K562 (cell line): Measurements from ENCODE around the gene CSF2RB. TPM values are rescaled to one million over a fixed set of nuclear protein-coding genes. Genes with fewer than 3 reads are reported as not detected.

Source experiments
- ATAC-seq: fragments of 200-7000 bp; cut with Tn5 transposase; 3 replicates; pipeline ENCODE4 v1.9.1; 2020; ENCODE audit warnings: moderate library complexity
- BruUV-seq: library from RNA; stranded (reverse); fragments of 400-500 nt; replicated peaks from 2 replicates; lab custom pipeline; 2021; lab: Mats Ljungman, UMichigan
- CTCF ChIA-PET: fragments of 300-600 bp; formaldehyde crosslinking; extraction: SDS; loops from one replicate; lab custom pipeline; 2021; ENCODE audit warnings: low intra/inter-chr PET ratio; lab: Yijun Ruan, JAX
- POLR2A ChIA-PET: fragments of 300-600, 350-650 bp; sonication (Branson Sonifier 250); formaldehyde crosslinking; extraction: SDS; loops from one replicate; lab custom pipeline; 2021; ENCODE audit warnings: antibody characterized with exemption, inconsistent platforms; lab: Yijun Ruan, JAX
- DNase-seq, 4 experiments: peaks; one replicate each; pipeline versions ENCODE4 v3.0.0 to v3.0.0-alpha.2; 2011 to 2018; ENCODE audit warnings: low spot score in 3 of 4, mixed read lengths in 3 of 4; ENCODE audit errors: extremely low read depth in 1 of 4
- FAIRE-seq: peaks from 2 replicates; lab custom pipeline; 2011; peaks lifted over from hg19 to GRCh38; lab: Jason Lieb, UNC
- H2AFZ ChIP-seq: 2 replicates; pipeline ENCODE4 v1.6.0; 2011; ENCODE audit warnings: low read depth, low read length, control low read depth, inconsistent platforms
- H3K27ac ChIP-seq: fragments of 200-600 bp; 3 replicates; pipeline ENCODE4 v1.8.0; 2011; ENCODE audit warnings: low read depth, mild to moderate bottlenecking, control low read depth, inconsistent platforms, low read length, moderate library complexity, mixed read lengths; ENCODE audit errors: extremely low read depth
- H3K27me3 ChIP-seq, 2 experiments: fragments of 300-600 bp in 1 of 2; 2 replicates in 1 of 2; 3 replicates in 1 of 2; pipeline versions ENCODE4 v1.6.0 to v1.8.0; 2011; ENCODE audit warnings: inconsistent platforms in 2 of 2, low read length in 2 of 2, mild to moderate bottlenecking in 1 of 2, mixed read lengths in 1 of 2, moderate library complexity in 1 of 2; ENCODE audit not compliant: control insufficient read depth in 2 of 2, insufficient read depth in 2 of 2
- H3K36me3 ChIP-seq: fragments of 300-600 bp; 3 replicates; pipeline ENCODE4 v1.8.0; 2011; ENCODE audit warnings: mild to moderate bottlenecking, low read length, inconsistent platforms; ENCODE audit not compliant: control insufficient read depth, insufficient read depth
- H3K4me1 ChIP-seq, 2 experiments: fragments of 200-600 bp in 1 of 2; replicated peaks in 1 of 2; 2 replicates in 1 of 2; 3 replicates in 1 of 2; pipeline versions ENCODE4 v1.5.1 to v1.8.0; 2011; ENCODE audit warnings: inconsistent platforms in 2 of 2, low read length in 2 of 2, mild to moderate bottlenecking in 1 of 2, mixed read lengths in 1 of 2, moderate library complexity in 1 of 2; ENCODE audit not compliant: control insufficient read depth in 2 of 2, insufficient read depth in 2 of 2
- H3K4me2 ChIP-seq: 2 replicates; pipeline ENCODE4 v1.6.1; 2011; ENCODE audit warnings: low read length, control low read depth, inconsistent platforms, mixed read lengths; ENCODE audit not compliant: insufficient read depth
- H3K4me3 ChIP-seq: fragments of 200-600 bp; sonication (generic), shearing (Covaris generic); 2 replicates; pipeline ENCODE4 v1.5.1; 2016; ENCODE audit warnings: control low read depth, inconsistent platforms
- H3K79me2 ChIP-seq: fragments of 200-600 bp; 3 replicates; pipeline ENCODE4 v1.8.0; 2011; ENCODE audit warnings: low read length, inconsistent platforms; ENCODE audit not compliant: control insufficient read depth, insufficient read depth
- H3K9ac ChIP-seq, 2 experiments: 2 replicates each; pipeline versions ENCODE4 v1.6.0 to v1.6.1; 2011; ENCODE audit warnings: low read depth in 2 of 2, low read length in 2 of 2, control low read depth in 1 of 2, inconsistent platforms in 1 of 2, mild to moderate bottlenecking in 1 of 2, mixed read lengths in 1 of 2; ENCODE audit not compliant: insufficient read depth in 1 of 2
- H3K9me1 ChIP-seq: one replicate; pipeline ENCODE4 v1.6.0; 2011; ENCODE audit warnings: inconsistent platforms, mild to moderate bottlenecking, low read length, moderate library complexity; ENCODE audit not compliant: control insufficient read depth, insufficient read depth
- H3K9me3 ChIP-seq: replicated peaks from 2 replicates; pipeline ENCODE4 v1.5.1; 2011; ENCODE audit warnings: low read depth, low read length, inconsistent platforms; ENCODE audit not compliant: control insufficient read depth, insufficient read depth
- H4K20me1 ChIP-seq: replicated peaks from 2 replicates; pipeline ENCODE4 v1.6.1; 2011; ENCODE audit warnings: low read length, inconsistent platforms, mixed read lengths; ENCODE audit not compliant: control insufficient read depth, insufficient read depth
- BCOR ChIP-seq: fragments of 450-650 bp; IDR thresholded peaks from 2 replicates; pipeline ENCODE4 v1.6.1; 2016
- CAMTA2 ChIP-seq: fragments of 250-450 bp; sonication (Bioruptor Pico); conservative IDR thresholded peaks from 2 replicates; pipeline ENCODE4 v1.5.1; 2022
- EWSR1 ChIP-seq: fragments of 450-650 bp; IDR thresholded peaks from 2 replicates; pipeline ENCODE4 v1.6.1; 2018; ENCODE audit warnings: borderline replicate concordance, mild to moderate bottlenecking, low read depth, moderate library complexity; ENCODE audit not compliant: partially characterized antibody
- KLF1 ChIP-seq: fragments of 450-650 bp; IDR thresholded peaks from 2 replicates; pipeline ENCODE4 v1.6.1; 2016; ENCODE audit warnings: missing genetic modification characterization, missing compliant biosample characterization
- KLF10 ChIP-seq: fragments of 250-450 bp; sonication (Bioruptor Pico); IDR thresholded peaks from 2 replicates; pipeline ENCODE4 v1.6.1; 2021; ENCODE audit warnings: matching md5 sums
- LARP7 ChIP-seq: fragments of 450-650 bp; IDR thresholded peaks from 2 replicates; pipeline ENCODE4 v1.6.1; 2016
- LCOR ChIP-seq: sonication (generic); formaldehyde crosslinking; IDR thresholded peaks from 2 replicates; pipeline ENCODE4 v1.8.0; 2022; ENCODE audit warnings: mild to moderate bottlenecking, missing genetic modification reagents
- NCOA2 ChIP-seq, 2 experiments: fragments of 450-650 bp; IDR thresholded peaks; 2 replicates each; pipeline ENCODE4 v1.6.1; 2018; ENCODE audit warnings: mild to moderate bottlenecking in 2 of 2, moderate library complexity in 1 of 2; ENCODE audit not compliant: partially characterized antibody in 2 of 2
- PTTG1 ChIP-seq: fragments of 450-650 bp; IDR thresholded peaks from 2 replicates; pipeline ENCODE4 v1.6.1; 2016; ENCODE audit warnings: low read depth, mild to moderate bottlenecking, missing genetic modification characterization, missing compliant biosample characterization
- SMARCA4 ChIP-seq: fragments of 450-650 bp; IDR thresholded peaks from 2 replicates; pipeline ENCODE4 v1.6.1; 2016
- SRSF3 ChIP-seq: fragments of 200-400 bp; formaldehyde crosslinking; IDR thresholded peaks from 2 replicates; pipeline ENCODE4 v1.6.1; 2016; ENCODE audit warnings: mild to moderate bottlenecking, low read length, moderate library complexity; ENCODE audit not compliant: insufficient read depth
- STAT6 ChIP-seq: sonication (generic); formaldehyde crosslinking; IDR thresholded peaks from 2 replicates; pipeline ENCODE4 v1.8.1; 2023; ENCODE audit warnings: mild to moderate bottlenecking, missing genetic modification reagents
- TBL1XR1 ChIP-seq, 2 experiments: IDR thresholded peaks; 2 replicates each; pipeline ENCODE4 v1.6.1; 2012; ENCODE audit warnings: improper control_type of control experiment in 2 of 2, low read length in 2 of 2, mild to moderate bottlenecking in 1 of 2
- ZBTB12 ChIP-seq: fragments of 250-450 bp; sonication (Bioruptor Pico); IDR thresholded peaks from 2 replicates; pipeline ENCODE4 v1.4.0; 2020
- ZNF212 ChIP-seq: fragments of 450-650 bp; formaldehyde crosslinking; IDR thresholded peaks from 2 replicates; pipeline ENCODE4 v1.4.0; 2020; ENCODE audit warnings: mild to moderate bottlenecking
- WGBS: fragments of 100-300 bp; shearing (Covaris generic); methylation state at CpG from one replicate; pipeline ENCODE4 v1.1.6; 2016; ENCODE audit warnings: low coverage, mixed read lengths; ENCODE audit not compliant: insufficient coverage; ENCODE audit errors: missing lambda C conversion rate; 5-methylcytosine and 5-hydroxymethylcytosine counted together
- in situ Hi-C: fragments of 300-500 bp; cut with MboI; formaldehyde crosslinking; loops from 4 replicates; pipeline ENCODE4 v1.15.0; 2018; ENCODE audit warnings: inconsistent platforms, mixed read lengths
- intact Hi-C: fragments of 100-400 bp; cut with micrococcal nuclease; formaldehyde crosslinking; loops from 2 replicates; pipeline ENCODE4 v1.14.2; 2022
- polyA plus RNA-seq, 8 experiments: library from polyadenylated mRNA; depleted of rRNA in 4 of 8; stranded (reverse) in 5 of 8; unstranded in 3 of 8; fragments of >200 nt; fragmentation: Nextera tagmentation in 2 of 8; fragmentation: Illumina TruSeq in 1 of 8; extraction: Ambion mirVana in 2 of 8; extraction: Trizol in 1 of 8; gene quantifications; 2 replicates each; pipeline versions ENCODE4 v1.2.1 to v1.2.3, GENCODE V29; 2011 to 2014; ENCODE audit warnings: inconsistent platforms in 1 of 8, missing spikeins in 1 of 8
- total RNA-seq, 7 experiments: library from RNA; depleted of rRNA in 6 of 7; stranded (reverse); fragments of >200 nt in 6 of 7; fragmentation: Illumina TruSeq in 2 of 7; extraction: Trizol in 2 of 7; gene quantifications; 2 replicates each; pipeline versions ENCODE4 v1.2.1 to v1.2.3, GENCODE V29; 2011 to 2021; ENCODE audit warnings: low replicate concordance in 1 of 7
- TF ChIP-seq, protein P1 (sequence below): sonication (generic); formaldehyde crosslinking; IDR thresholded peaks from 2 replicates; pipeline ENCODE4 v1.8.0; 2022; ENCODE audit warnings: missing genetic modification reagents, mild to moderate bottlenecking, borderline replicate concordance
- TF ChIP-seq, protein P2 (sequence below): sonication (generic); formaldehyde crosslinking; IDR thresholded peaks from 2 replicates; pipeline ENCODE4 v1.4.0; 2020; ENCODE audit warnings: mild to moderate bottlenecking, missing genetic modification reagents

The CSF2RB gene
- total and polyA plus RNA-seq, 9 of the 15 experiments (the other 6 are each of a cell fraction or from before 2014, with no cell fraction given), result 0.04 to 1.0 (median 0.36) TPM

- in situ Hi-C loops, result no loop called here
- DNase-seq (no peak), ATAC-seq (no peak), FAIRE-seq (no peak)
- Histone ChIP-seq H3K4me2 (no peak overlapping the region), H3K27me3 (peaks cover 0 to 4% of the 10 kb centered on the region in 2 experiments; a peak in 1 of 5 replicates), H3K4me3 (no peak overlapping the region), H4K20me1 (no peaks in the 10 kb centered on the region), H3K36me3 (no peaks in the 10 kb centered on the region), H3K9me3 (no peaks in the 10 kb centered on the region), H3K9ac (no peak overlapping the region), H3K9me1 (no peaks in the 10 kb centered on the region), H3K79me2 (no peaks in the 10 kb centered on the region), H3K4me1 (peaks cover 0 to 12% of the 10 kb centered on the region in 2 experiments; a peak in 2 of 5 replicates), H3K27ac (no peak overlapping the region), H2AFZ (no peak overlapping the region)
- intact Hi-C loops, result no loop called here
- ChIA-PET CTCF (no interaction called here), POLR2A (no interaction called here)
- no TSS peak for BruUV-seq
- WGBS, result 35% methylated on average over 6 of the region's 14 CpGs
- no peak for TF ChIP-seq STAT6
- TF ChIP-seq NCOA2 (IDR thresholded peaks at IDR 0.05; ENCODE audit: partially characterized antibody in 2 of 2), result no peak
- TF ChIP-seq CAMTA2, result no peak
- no peak for TF ChIP-seq ZBTB12 (CRISPR knock-in tag)
- no peak for TF ChIP-seq TBL1XR1 (IDR thresholded peaks at IDR 0.05; ENCODE audit: low read length in 2 of 2)
- no peak for TF ChIP-seq EWSR1
- TF ChIP-seq, protein P1, sequence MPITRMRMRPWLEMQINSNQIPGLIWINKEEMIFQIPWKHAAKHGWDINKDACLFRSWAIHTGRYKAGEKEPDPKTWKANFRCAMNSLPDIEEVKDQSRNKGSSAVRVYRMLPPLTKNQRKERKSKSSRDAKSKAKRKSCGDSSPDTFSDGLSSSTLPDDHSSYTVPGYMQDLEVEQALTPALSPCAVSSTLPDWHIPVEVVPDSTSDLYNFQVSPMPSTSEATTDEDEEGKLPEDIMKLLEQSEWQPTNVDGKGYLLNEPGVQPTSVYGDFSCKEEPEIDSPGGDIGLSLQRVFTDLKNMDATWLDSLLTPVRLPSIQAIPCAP, result no peak
- no peak for TF ChIP-seq SRSF3
- TF ChIP-seq KLF1, result no peak
- no peak for TF ChIP-seq ZNF212 (CRISPR knock-in tag)
- TF ChIP-seq, protein P2, sequence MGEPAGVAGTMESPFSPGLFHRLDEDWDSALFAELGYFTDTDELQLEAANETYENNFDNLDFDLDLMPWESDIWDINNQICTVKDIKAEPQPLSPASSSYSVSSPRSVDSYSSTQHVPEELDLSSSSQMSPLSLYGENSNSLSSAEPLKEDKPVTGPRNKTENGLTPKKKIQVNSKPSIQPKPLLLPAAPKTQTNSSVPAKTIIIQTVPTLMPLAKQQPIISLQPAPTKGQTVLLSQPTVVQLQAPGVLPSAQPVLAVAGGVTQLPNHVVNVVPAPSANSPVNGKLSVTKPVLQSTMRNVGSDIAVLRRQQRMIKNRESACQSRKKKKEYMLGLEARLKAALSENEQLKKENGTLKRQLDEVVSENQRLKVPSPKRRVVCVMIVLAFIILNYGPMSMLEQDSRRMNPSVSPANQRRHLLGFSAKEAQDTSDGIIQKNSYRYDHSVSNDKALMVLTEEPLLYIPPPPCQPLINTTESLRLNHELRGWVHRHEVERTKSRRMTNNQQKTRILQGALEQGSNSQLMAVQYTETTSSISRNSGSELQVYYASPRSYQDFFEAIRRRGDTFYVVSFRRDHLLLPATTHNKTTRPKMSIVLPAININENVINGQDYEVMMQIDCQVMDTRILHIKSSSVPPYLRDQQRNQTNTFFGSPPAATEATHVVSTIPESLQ (CRISPR knock-in tag), result no peak
- no peak for TF ChIP-seq PTTG1 (tag)
- no peak for TF ChIP-seq LARP7
- TF ChIP-seq LCOR (CRISPR knock-in tag), result no peak
- TF ChIP-seq BCOR, result no peak
- TF ChIP-seq KLF10 (CRISPR knock-in tag), result no peak
- no peak for TF ChIP-seq SMARCA4
These were observed 24.0 kb downstream of the CSF2RB start for GRCh38 chr22:36937319-36938027.
